ENCODE results near the gene LHFPL2. TPM values are rescaled to one million over a fixed set of nuclear protein-coding genes. Genes with fewer than 3 reads are reported as not detected.

LHFPL2 gene
- total and polyA plus RNA-seq, 9 donors = 20.3 to 45.1 (median 27.9) TPM

- Histone ChIP-seq H3K36me3 (no peaks in the 10 kb centered on the region), H3K4me3 (no peak overlapping the region), H3K4me1 (ENCODE audit: insufficient read depth) (peaks cover 6% of the 10 kb centered on the region), H3K27ac (no peak overlapping the region), H3K27me3 (no peaks in the 10 kb centered on the region), H3K9me3 (no peaks in the 10 kb centered on the region)
- intact Hi-C loops (cut with DNase I) = no loop called here
- TF ChIP-seq EP300 (IDR thresholded peaks at IDR 0.05) (no peak), POLR2A (IDR thresholded peaks at IDR 0.05) (no peak), CTCF (IDR thresholded peaks at IDR 0.05) (no peak)
- WGBS, 3 donors = 78 to 81% (median 78%) methylated on average over 2 of the region's 2 CpGs
- no peak for DNase-seq
Measured at GRCh38 chr5:78602400-78602799, 46.2 kb downstream of the LHFPL2 start.

- no peak for DNase-seq
- no peaks in the 10 kb centered on the region for H3K27me3 ChIP-seq
- no peak for TF ChIP-seq EP300 (IDR thresholded peaks at IDR 0.05)
- no peak for TF ChIP-seq POLR2A (IDR thresholded peaks at IDR 0.05)
- TF ChIP-seq CTCF (IDR thresholded peaks at IDR 0.05) = no peak
- H3K27ac ChIP-seq = no peak overlapping the region
- 55 to 73% (median 71%) methylated on average over 3 of the region's 3 CpGs for WGBS, 3 donors
- intact Hi-C loops (cut with DNase I) = no loop called here
- no peaks in the 10 kb centered on the region for H3K9me3 ChIP-seq
- no peaks in the 10 kb centered on the region for H3K36me3 ChIP-seq
- no peak overlapping the region for H3K4me3 ChIP-seq
- peaks cover 6% of the 10 kb centered on the region for H3K4me1 ChIP-seq (ENCODE audit: insufficient read depth)
Measured at GRCh38 chr5:78601559-78602314, 46.8 kb downstream of the LHFPL2 start.

GRCh38 chr5:78600687-78601414 lies 47.7 kb downstream of the LHFPL2 start:
- Histone ChIP-seq H3K9me3 (no peaks in the 10 kb centered on the region), H3K27me3 (no peaks in the 10 kb centered on the region), H3K4me3 (no peak overlapping the region), H3K4me1 (ENCODE audit: insufficient read depth) (peaks cover 6% of the 10 kb centered on the region), H3K27ac (no peak overlapping the region), H3K36me3 (no peaks in the 10 kb centered on the region)
- TF ChIP-seq CTCF (IDR thresholded peaks at IDR 0.05) (no peak), POLR2A (IDR thresholded peaks at IDR 0.05) (no peak), EP300 (IDR thresholded peaks at IDR 0.05) (no peak)
- WGBS, 3 donors = 58 to 66% (median 61%) methylated on average over 5 of the region's 5 CpGs
- DNase-seq = no peak
- intact Hi-C loops (cut with DNase I) = no loop called here

DNA sequence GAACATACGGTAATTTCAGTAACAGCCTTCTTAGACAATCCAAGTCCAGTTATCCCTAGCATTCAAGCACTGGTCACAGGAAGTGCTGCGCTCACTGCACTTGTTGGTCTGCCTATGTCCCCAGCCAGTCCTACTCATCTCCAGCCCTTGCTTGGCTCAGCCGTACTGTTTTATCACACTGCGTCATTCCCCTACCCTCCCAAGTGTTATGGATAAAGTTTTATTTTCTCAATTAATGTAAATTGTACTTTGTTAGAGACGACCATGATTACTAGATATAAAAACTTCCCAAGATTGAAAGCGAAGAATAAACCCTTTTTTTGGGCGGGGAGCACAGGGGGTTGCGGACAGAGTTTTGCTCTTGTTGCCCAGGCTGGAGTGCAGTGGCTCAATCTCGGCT lies 49.6 kb downstream of the LHFPL2 start:
- no peaks in the 10 kb centered on the region for H3K9me3 ChIP-seq
- intact Hi-C loops (cut with DNase I) = loop anchor here in 1 of 4 donors (10.0 kb wide), 1 partner anchor 54 kb away; no protein-coding TSS in a partner anchor
- H3K4me3 ChIP-seq = no peak overlapping the region
- no peak overlapping the region for H3K27ac ChIP-seq
- DNase-seq = no peak
- TF ChIP-seq EP300 (IDR thresholded peaks at IDR 0.05) (no peak), POLR2A (IDR thresholded peaks at IDR 0.05) (no peak), CTCF (IDR thresholded peaks at IDR 0.05) (no peak)
- 95 to 97% (median 96%) methylated on average over 9 of the region's 9 CpGs for WGBS, 3 donors
- H3K36me3 ChIP-seq = no peaks in the 10 kb centered on the region
- peaks cover 18% of the 10 kb centered on the region for H3K4me1 ChIP-seq (ENCODE audit: insufficient read depth)
- H3K27me3 ChIP-seq = no peaks in the 10 kb centered on the region
